OCI-LY7 (cell line): ENCODE data around the gene KCNMA1. TPM values are rescaled to one million over a fixed set of nuclear protein-coding genes. Genes with fewer than 3 reads are reported as not detected.

Source experiments
- BruUV-seq: library from RNA; stranded (reverse); fragments of 400-500 nt; replicated peaks from 2 replicates; lab custom pipeline; 2021; lab: Mats Ljungman, UMichigan
- CTCF ChIA-PET: fragments of 300-600 bp; sonication (Branson Sonifier 250); formaldehyde crosslinking; loops from one replicate; lab custom pipeline; 2022; ENCODE audit warnings: antibody characterized with exemption; ENCODE audit not compliant: unreplicated experiment; lab: Charles Lee
- POLR2A ChIA-PET: fragments of 300-600 bp; sonication (Branson Sonifier 250); formaldehyde crosslinking; loops from one replicate; lab custom pipeline; 2022; ENCODE audit warnings: antibody characterized with exemption; lab: Charles Lee
- DNase-seq: peaks from one replicate; pipeline ENCODE4 v3.0.0-alpha.2; 2015; ENCODE audit warnings: low spot score
- H2AFZ ChIP-seq: fragments of 200-600 bp; sonication (generic), shearing (Covaris generic); 2 replicates; pipeline ENCODE4 v1.6.1; 2014; ENCODE audit warnings: mild to moderate bottlenecking, antibody characterized with exemption, low read length, moderate library complexity
- H3K27ac ChIP-seq: fragments of 200-600 bp; sonication (generic); 2 replicates; pipeline ENCODE4 v1.5.1; 2014; ENCODE audit warnings: mixed run types, low read depth, mild to moderate bottlenecking, moderate library complexity, low read length, inconsistent platforms; ENCODE audit not compliant: poor library complexity, severe bottlenecking
- H3K36me3 ChIP-seq: fragments of 200-600 bp; sonication (generic); 2 replicates; pipeline ENCODE4 v1.6.1; 2014; ENCODE audit warnings: mild to moderate bottlenecking, antibody characterized with exemption, low read length, moderate library complexity, mixed read lengths; ENCODE audit not compliant: insufficient read depth
- H3K4me1 ChIP-seq: fragments of 200-600 bp; sonication (generic); 2 replicates; pipeline ENCODE4 v1.5.1; 2014; ENCODE audit warnings: mild to moderate bottlenecking, low read length; ENCODE audit not compliant: insufficient read depth, poor library complexity, severe bottlenecking
- H3K4me2 ChIP-seq: fragments of 200-600 bp; sonication (generic); 2 replicates; pipeline ENCODE4 v1.6.1; 2014; ENCODE audit warnings: mild to moderate bottlenecking, low read length
- H3K4me3 ChIP-seq: fragments of 200-600 bp; sonication (generic); 2 replicates; pipeline ENCODE4 v1.5.1; 2014; ENCODE audit warnings: mild to moderate bottlenecking, low read depth, low read length; ENCODE audit not compliant: poor library complexity, severe bottlenecking
- H3K79me2 ChIP-seq: fragments of 200-600 bp; sonication (generic); 2 replicates; pipeline ENCODE4 v1.6.1; 2016; ENCODE audit warnings: low read depth, mild to moderate bottlenecking, low read length, moderate library complexity, mixed read lengths; ENCODE audit not compliant: insufficient read depth
- H3K9me2 ChIP-seq: fragments of 200-600 bp; sonication (generic); 2 replicates; pipeline ENCODE4 v1.6.1; 2016; ENCODE audit warnings: mild to moderate bottlenecking, low read length, mixed read lengths; ENCODE audit not compliant: insufficient read depth
- H3K9me3 ChIP-seq: fragments of 200-600 bp; sonication (generic); 2 replicates; pipeline ENCODE4 v1.6.1; 2014; ENCODE audit warnings: mild to moderate bottlenecking, mixed run types, low read length, mixed read lengths
- H4K20me1 ChIP-seq: fragments of 200-600 bp; sonication (generic); 2 replicates; pipeline ENCODE4 v1.6.1; 2014; ENCODE audit warnings: mild to moderate bottlenecking, antibody characterized with exemption, low read length, moderate library complexity, mixed read lengths; ENCODE audit not compliant: insufficient read depth
- CTCF ChIP-seq: fragments of 200-600 bp; sonication (generic); conservative IDR thresholded peaks from 2 replicates; pipeline ENCODE4 v1.5.1; 2014; ENCODE audit warnings: mild to moderate bottlenecking, antibody characterized with exemption, low read length, moderate library complexity, mixed read lengths
- EZH2phosphoT487 ChIP-seq: fragments of 200-600 bp; sonication (generic); IDR thresholded peaks from 2 replicates; pipeline ENCODE4 v1.6.1; 2018; ENCODE audit warnings: low read depth, borderline replicate concordance, mild to moderate bottlenecking, mixed run types, antibody characterized with exemption, low read length, moderate library complexity, mixed read lengths
- intact Hi-C: fragments of 100-400 bp; cut with micrococcal nuclease; formaldehyde crosslinking; loops from one replicate; pipeline ENCODE4 v1.10.0; 2022; ENCODE audit not compliant: unreplicated experiment
- total RNA-seq, 2 experiments: library from RNA; depleted of rRNA in 1 of 2; stranded (reverse); fragments of >200 nt in 1 of 2; shearing (Covaris generic) in 1 of 2; gene quantifications; 2 replicates each; pipeline ENCODE4 v1.2.3, GENCODE V29; 2014 to 2022

KCNMA1 gene
- total RNA-seq, 2 experiments from 2014 or later = not detected

- Histone ChIP-seq H3K79me2 (no peaks in the 10 kb centered on the region), H3K27ac (no peak overlapping the region), H3K4me3 (no peak overlapping the region), H3K4me2 (no peak overlapping the region), H3K9me3 (no peaks in the 10 kb centered on the region), H3K36me3 (no peaks in the 10 kb centered on the region), H3K9me2 (no peaks in the 10 kb centered on the region), H3K4me1 (no peaks in the 10 kb centered on the region), H2AFZ (no peak overlapping the region), H4K20me1 (no peaks in the 10 kb centered on the region)
- BruUV-seq = no TSS peak
- no peak for TF ChIP-seq CTCF
- no peak for TF ChIP-seq EZH2phosphoT487
- intact Hi-C loops = no loop called here
- ChIA-PET CTCF (no interaction called here), POLR2A (no interaction called here)
- DNase-seq = no peak
These were observed 417.5 kb downstream of the KCNMA1 start for GRCh38 chr10:77220150-77220549.

GRCh38 chr10:77219046-77219445 is 418.6 kb downstream of the KCNMA1 start:
- H3K4me2 ChIP-seq = no peak overlapping the region
- POLR2A ChIA-PET = no interaction called here
- intact Hi-C loops = no loop called here
- BruUV-seq = no TSS peak
- no peaks in the 10 kb centered on the region for H3K36me3 ChIP-seq
- no peak overlapping the region for H3K4me3 ChIP-seq
- no peak overlapping the region for H3K27ac ChIP-seq
- no peaks in the 10 kb centered on the region for H3K79me2 ChIP-seq
- H2AFZ ChIP-seq = no peak overlapping the region
- TF ChIP-seq EZH2phosphoT487 = no peak
- no peak for TF ChIP-seq CTCF
- DNase-seq = no peak
- H3K9me2 ChIP-seq = no peaks in the 10 kb centered on the region
- no peaks in the 10 kb centered on the region for H3K4me1 ChIP-seq
- no peaks in the 10 kb centered on the region for H4K20me1 ChIP-seq
- CTCF ChIA-PET = no interaction called here
- no peaks in the 10 kb centered on the region for H3K9me3 ChIP-seq

- no peaks in the 10 kb centered on the region for H3K36me3 ChIP-seq
- no peak overlapping the region for H3K27ac ChIP-seq
- no peak for TF ChIP-seq EZH2phosphoT487
- TF ChIP-seq CTCF = no peak
- H3K9me2 ChIP-seq = no peaks in the 10 kb centered on the region
- no peaks in the 10 kb centered on the region for H4K20me1 ChIP-seq
- BruUV-seq = no TSS peak
- no peak for DNase-seq
- intact Hi-C loops = no loop called here
- ChIA-PET CTCF (no interaction called here), POLR2A (no interaction called here)
- no peaks in the 10 kb centered on the region for H3K9me3 ChIP-seq
- no peaks in the 10 kb centered on the region for H3K4me1 ChIP-seq
- no peak overlapping the region for H2AFZ ChIP-seq
- no peak overlapping the region for H3K4me3 ChIP-seq
- no peaks in the 10 kb centered on the region for H3K79me2 ChIP-seq
- no peak overlapping the region for H3K4me2 ChIP-seq
These were observed 422.8 kb downstream of the KCNMA1 start for GRCh38 chr10:77214799-77215198.
